GM19035 (cell line): ENCODE results near the gene KCNJ1.

Experiments
- ATAC-seq: cut with Tn5 transposase; IDR thresholded peaks from one replicate; pipeline ENCODE4 v1.9.1; 2021; ENCODE audit not compliant: unreplicated experiment

KCNJ1 gene

DNA sequence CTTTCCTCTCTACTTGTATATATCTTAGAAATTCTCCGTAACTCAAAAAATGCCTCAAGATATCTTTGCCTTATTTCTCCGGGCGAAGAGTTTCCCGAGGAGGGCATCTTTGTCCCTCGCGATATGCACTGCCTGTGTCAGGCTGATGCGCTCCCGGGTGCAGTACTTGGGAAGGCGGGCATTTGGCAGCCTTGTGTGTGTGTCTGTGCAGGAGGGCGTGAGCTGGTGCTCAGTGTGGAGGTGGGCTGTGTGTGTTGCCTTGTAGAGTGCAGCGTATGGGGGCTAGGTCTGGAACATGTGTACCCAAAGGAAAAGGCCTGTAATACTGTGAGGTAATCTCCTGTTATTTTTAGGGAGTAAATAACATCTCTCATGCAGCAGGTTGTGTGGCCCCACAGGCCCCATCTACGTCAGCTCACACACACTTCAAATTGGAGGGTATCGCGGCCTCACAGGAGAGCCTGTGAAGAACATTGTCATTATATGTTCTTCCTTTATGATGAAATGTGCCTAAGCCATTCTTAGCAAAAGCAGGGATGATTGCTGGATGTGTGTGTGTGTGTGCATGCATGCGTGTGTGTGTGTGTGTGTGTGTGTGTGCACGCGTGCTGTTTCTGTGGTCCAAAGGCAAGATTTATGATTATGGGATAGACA, 77.5 kb downstream of the KCNJ1 start:
- ATAC-seq, result no peak
